ENCODE measurements around the gene ZFAND2A. TPM values are rescaled to one million over a fixed set of nuclear protein-coding genes. Genes with fewer than 3 reads are reported as not detected.

The ZFAND2A gene
- total and polyA plus RNA-seq, 5 donors from 2014 or later: 37.2 to 95.9 (median 58.6) TPM

DNA sequence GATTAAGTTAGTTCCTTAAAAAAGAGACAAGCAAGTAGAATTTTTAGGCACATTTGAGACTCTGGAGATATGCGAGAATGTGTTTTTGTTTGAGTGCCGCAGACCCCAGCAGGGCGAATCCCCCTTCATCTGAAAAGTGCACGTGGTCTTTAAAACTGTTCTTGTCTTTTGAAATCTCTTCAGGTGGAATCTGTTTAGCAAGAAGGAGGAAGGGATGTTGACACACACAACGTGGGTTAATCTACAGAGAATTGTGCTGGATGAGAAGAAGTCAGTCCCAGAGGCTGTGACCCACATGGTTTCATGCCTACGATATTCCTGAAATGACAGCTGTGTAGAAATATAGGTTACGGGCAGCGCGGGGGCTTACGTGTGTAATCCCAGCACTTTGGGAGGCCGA is 27.1 kb upstream of the ZFAND2A start:
- Mint-ChIP-seq H3K27ac (no peak overlapping the region), H3K9me3 (no peaks in the 10 kb centered on the region), H3K4me1 (peaks cover 0 to 18% (median 5%) of the 10 kb centered on the region in 4 donors), H3K36me3 (no peaks in the 10 kb centered on the region), H3K4me3 (no peak overlapping the region), H3K27me3 (peaks cover 29% of the 10 kb centered on the region)
- ATAC-seq (ENCODE audit: low read depth in 2 of 2) (no peak), DNase-seq (no peak)
- Histone ChIP-seq H3K27ac (ENCODE audit: insufficient read depth, low read length, poor library complexity, severe bottlenecking) (no peak overlapping the region), H3K4me3 (ENCODE audit: low read depth, low read length) (no peak overlapping the region), H3K9me3 (ENCODE audit: control insufficient read depth in 2 of 2, low read length in 2 of 2) (no peaks in the 10 kb centered on the region), H3K27me3 (ENCODE audit: control insufficient read depth, insufficient read depth, low read length) (no peaks in the 10 kb centered on the region), H3K36me3 (ENCODE audit: control insufficient read depth, insufficient read depth, low read length) (no peaks in the 10 kb centered on the region), H3K4me1 (ENCODE audit: control insufficient read depth, insufficient read depth, low read length, poor library complexity, severe bottlenecking) (peaks cover 6% of the 10 kb centered on the region)

GRCh38 chr7:1181640-1182039 is 21.6 kb upstream of the ZFAND2A start:
- no peak for ATAC-seq (ENCODE audit: low read depth in 2 of 2)
- H3K27me3 Mint-ChIP-seq: peaks cover 41% of the 10 kb centered on the region
- Histone ChIP-seq H3K36me3 (ENCODE audit: control insufficient read depth, insufficient read depth, low read length) (no peaks in the 10 kb centered on the region), H3K4me3 (ENCODE audit: low read depth, low read length) (no peak overlapping the region), H3K27ac (ENCODE audit: insufficient read depth, low read length, poor library complexity, severe bottlenecking) (no peak overlapping the region), H3K9me3 (ENCODE audit: control insufficient read depth in 2 of 2, low read length in 2 of 2) (no peaks in the 10 kb centered on the region), H3K27me3 (ENCODE audit: control insufficient read depth, insufficient read depth, low read length) (no peaks in the 10 kb centered on the region), H3K4me1 (ENCODE audit: control insufficient read depth, insufficient read depth, low read length, poor library complexity, severe bottlenecking) (no peaks in the 10 kb centered on the region)
- H3K9me3 Mint-ChIP-seq: peaks cover 0 to 2% (median 0%) of the 10 kb centered on the region in 7 donors
- H3K4me1 Mint-ChIP-seq: peaks cover 0 to 7% (median 4%) of the 10 kb centered on the region in 4 donors
- H3K4me3 Mint-ChIP-seq: no peak overlapping the region
- no peaks in the 10 kb centered on the region for H3K36me3 Mint-ChIP-seq
- DNase-seq: no peak
- H3K27ac Mint-ChIP-seq: no peak overlapping the region

GRCh38 chr7:1181031-1181430 is 21.0 kb upstream of the ZFAND2A start:
- H3K27me3 ChIP-seq (ENCODE audit: control insufficient read depth, insufficient read depth, low read length): no peaks in the 10 kb centered on the region
- no peak overlapping the region for H3K27ac ChIP-seq (ENCODE audit: insufficient read depth, low read length, poor library complexity, severe bottlenecking)
- H3K4me3 ChIP-seq (ENCODE audit: low read depth, low read length): no peak overlapping the region
- Mint-ChIP-seq H3K27me3 (peaks cover 37% of the 10 kb centered on the region), H3K36me3 (no peaks in the 10 kb centered on the region), H3K4me3 (no peak overlapping the region), H3K27ac (no peak overlapping the region), H3K9me3 (peaks cover 0 to 2% (median 0%) of the 10 kb centered on the region in 7 donors), H3K4me1 (peaks cover 0 to 13% (median 10%) of the 10 kb centered on the region in 4 donors)
- no peak for ATAC-seq (ENCODE audit: low read depth in 2 of 2)
- DNase-seq: no peak
- H3K4me1 ChIP-seq (ENCODE audit: control insufficient read depth, insufficient read depth, low read length, poor library complexity, severe bottlenecking): peaks cover 5% of the 10 kb centered on the region
- no peaks in the 10 kb centered on the region for H3K36me3 ChIP-seq (ENCODE audit: control insufficient read depth, insufficient read depth, low read length)
- no peaks in the 10 kb centered on the region for H3K9me3 ChIP-seq (ENCODE audit: control insufficient read depth in 2 of 2, low read length in 2 of 2)

GRCh38 chr7:1176891-1177373 is 16.9 kb upstream of the ZFAND2A start:
- Histone ChIP-seq H3K4me3 (ENCODE audit: low read depth, low read length) (no peak overlapping the region), H3K4me1 (ENCODE audit: control insufficient read depth, insufficient read depth, low read length, poor library complexity, severe bottlenecking) (peaks cover 6% of the 10 kb centered on the region), H3K9me3 (ENCODE audit: control insufficient read depth in 2 of 2, low read length in 2 of 2) (no peaks in the 10 kb centered on the region), H3K27ac (ENCODE audit: insufficient read depth, low read length, poor library complexity, severe bottlenecking) (no peak overlapping the region), H3K36me3 (ENCODE audit: control insufficient read depth, insufficient read depth, low read length) (no peaks in the 10 kb centered on the region), H3K27me3 (ENCODE audit: control insufficient read depth, insufficient read depth, low read length) (no peaks in the 10 kb centered on the region)
- Mint-ChIP-seq H3K27ac (peak overlapping the region; percentile 17 to 82 (median 59)), H3K27me3 (peaks cover 25% of the 10 kb centered on the region), H3K36me3 (no peaks in the 10 kb centered on the region), H3K4me3 (peak overlapping the region in 3 of 4 donors; percentile 50 to 81 (median 74)), H3K4me1 (peaks cover 0 to 15% (median 9%) of the 10 kb centered on the region in 4 donors), H3K9me3 (peaks cover 0 to under 1% (median 0%) of the 10 kb centered on the region in 7 donors)
- DNase-seq (peak; percentile 53 to 77 (median 64)), ATAC-seq (ENCODE audit: low read depth in 2 of 2) (peak; percentile 49 to 53)

DNA sequence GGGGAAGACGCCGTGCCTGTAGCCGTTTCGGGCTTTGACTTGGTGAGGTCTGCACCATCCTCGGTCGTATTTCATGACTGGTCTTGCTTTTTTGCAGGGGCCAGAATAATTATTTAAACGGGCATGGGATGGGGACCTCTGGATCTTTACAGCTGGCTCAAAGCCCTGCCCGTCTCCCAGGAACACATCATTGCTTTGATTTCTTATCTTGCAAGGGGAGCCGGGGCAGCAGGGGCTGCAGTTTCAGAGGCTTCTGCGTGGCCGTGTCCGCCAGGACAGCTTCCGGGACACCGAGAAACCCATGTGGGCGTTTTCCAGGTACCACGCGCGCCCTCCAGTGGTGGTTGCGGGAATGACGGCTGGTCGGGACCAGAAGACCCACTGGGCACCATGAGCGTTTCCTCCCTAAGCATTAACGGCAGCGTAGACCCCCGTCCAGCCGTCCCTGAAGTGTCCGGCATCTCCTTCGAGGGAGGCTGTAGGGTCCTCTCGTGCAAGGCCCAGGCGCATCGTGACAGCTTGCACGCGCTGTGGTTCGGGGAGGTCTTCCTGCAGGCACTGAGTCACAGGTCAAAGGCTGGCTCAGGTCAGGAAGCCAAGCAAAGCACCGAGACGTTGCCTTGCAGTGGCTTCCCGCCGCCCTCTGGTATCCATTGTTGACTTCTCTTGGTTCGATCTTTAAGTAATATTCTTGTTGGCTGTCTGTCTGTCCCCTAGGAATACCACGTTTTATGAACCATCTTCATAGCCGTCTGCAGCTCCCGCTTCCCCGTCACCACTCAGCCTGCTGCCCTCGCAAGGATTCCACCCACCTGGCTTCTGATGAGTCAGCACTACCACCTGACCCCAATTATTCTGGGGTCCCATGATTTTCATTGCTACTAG is 16.2 kb upstream of the ZFAND2A start:
- H3K27me3 ChIP-seq (ENCODE audit: control insufficient read depth, insufficient read depth, low read length): no peaks in the 10 kb centered on the region
- H3K36me3 ChIP-seq (ENCODE audit: control insufficient read depth, insufficient read depth, low read length): no peaks in the 10 kb centered on the region
- Mint-ChIP-seq H3K27me3 (peaks cover 23% of the 10 kb centered on the region), H3K27ac (peak overlapping the region in 2 of 3 donors; percentile 17 to 82), H3K36me3 (no peaks in the 10 kb centered on the region), H3K4me1 (peaks cover 0 to 15% (median 10%) of the 10 kb centered on the region in 4 donors), H3K9me3 (no peaks in the 10 kb centered on the region), H3K4me3 (peak overlapping the region; percentile 49 to 81 (median 67))
- no peak overlapping the region for H3K27ac ChIP-seq (ENCODE audit: insufficient read depth, low read length, poor library complexity, severe bottlenecking)
- H3K4me1 ChIP-seq (ENCODE audit: control insufficient read depth, insufficient read depth, low read length, poor library complexity, severe bottlenecking): peaks cover 6% of the 10 kb centered on the region
- H3K9me3 ChIP-seq (ENCODE audit: control insufficient read depth in 2 of 2, low read length in 2 of 2): no peaks in the 10 kb centered on the region
- ATAC-seq (ENCODE audit: low read depth in 2 of 2) (peak; percentile 52 to 59), DNase-seq (peak; percentile 67 to 76 (median 71))
- H3K4me3 ChIP-seq (ENCODE audit: low read depth, low read length): no peak overlapping the region

DNA sequence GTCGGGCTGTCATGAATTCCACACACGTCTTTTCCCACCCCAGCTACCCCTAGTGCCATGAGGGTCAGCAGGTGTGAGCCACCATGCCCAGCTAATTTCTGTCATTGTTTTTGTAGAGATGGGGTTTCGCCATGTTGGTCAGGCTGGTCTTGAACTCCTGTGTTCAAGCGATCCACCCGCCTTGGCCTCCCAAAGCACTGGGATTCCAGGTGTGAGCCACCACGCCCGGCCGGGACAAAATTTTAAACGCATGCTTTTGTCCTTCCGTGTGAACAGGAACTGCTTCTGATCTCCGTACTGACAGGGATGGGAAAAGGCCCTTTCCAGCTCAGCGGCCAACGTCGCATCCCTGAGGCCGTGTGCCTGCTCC is 15.6 kb upstream of the ZFAND2A start:
- DNase-seq (no peak), ATAC-seq (ENCODE audit: low read depth in 2 of 2) (no peak)
- peaks cover 6% of the 10 kb centered on the region for H3K4me1 ChIP-seq (ENCODE audit: control insufficient read depth, insufficient read depth, low read length, poor library complexity, severe bottlenecking)
- Mint-ChIP-seq H3K4me1 (peaks cover 0 to 15% (median 10%) of the 10 kb centered on the region in 4 donors), H3K9me3 (no peaks in the 10 kb centered on the region), H3K27ac (no peak overlapping the region), H3K4me3 (no peak overlapping the region), H3K27me3 (peaks cover 19% of the 10 kb centered on the region), H3K36me3 (no peaks in the 10 kb centered on the region)
- H3K9me3 ChIP-seq (ENCODE audit: control insufficient read depth in 2 of 2, low read length in 2 of 2): no peaks in the 10 kb centered on the region
- H3K36me3 ChIP-seq (ENCODE audit: control insufficient read depth, insufficient read depth, low read length): no peaks in the 10 kb centered on the region
- H3K4me3 ChIP-seq (ENCODE audit: low read depth, low read length): no peak overlapping the region
- no peaks in the 10 kb centered on the region for H3K27me3 ChIP-seq (ENCODE audit: control insufficient read depth, insufficient read depth, low read length)
- H3K27ac ChIP-seq (ENCODE audit: insufficient read depth, low read length, poor library complexity, severe bottlenecking): no peak overlapping the region

DNA sequence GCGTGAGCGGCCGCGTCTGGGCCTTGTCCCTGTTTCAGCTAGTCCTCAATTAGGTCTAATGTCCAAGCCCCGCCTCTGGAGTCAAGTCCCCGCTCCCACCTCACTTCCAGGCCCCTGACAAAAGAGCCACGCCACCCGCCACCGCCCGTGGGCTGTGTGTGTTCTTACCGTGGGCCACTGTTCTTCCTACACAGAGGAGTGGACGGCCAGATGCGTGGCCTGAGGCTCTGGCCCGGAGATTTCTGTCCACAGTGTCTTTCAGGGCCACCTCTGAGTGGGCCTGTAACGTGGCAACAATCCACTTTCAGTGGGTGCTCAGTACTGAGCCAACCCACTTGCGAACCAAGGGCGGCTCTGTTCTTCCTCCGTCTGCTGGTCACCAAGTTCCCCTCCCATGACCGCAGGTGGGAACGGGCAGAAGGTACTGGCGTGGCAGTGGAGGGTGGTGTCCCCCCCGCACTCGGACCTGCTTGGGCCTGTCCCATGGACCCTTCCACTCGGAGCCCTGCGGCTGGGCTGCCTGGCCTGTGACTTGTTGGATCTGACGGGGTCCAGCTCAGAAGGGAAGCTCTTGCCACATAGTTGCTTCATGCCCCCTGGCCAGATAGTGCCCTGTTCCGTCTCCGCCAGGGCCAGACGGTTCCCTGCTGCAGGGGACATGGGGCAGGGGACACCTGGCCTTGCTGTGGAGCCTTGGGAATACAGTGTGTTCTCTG is 15.0 kb upstream of the ZFAND2A start:
- H3K4me1 Mint-ChIP-seq: peaks cover 0 to 18% (median 11%) of the 10 kb centered on the region in 4 donors
- H3K4me3 ChIP-seq (ENCODE audit: low read depth, low read length): no peak overlapping the region
- ATAC-seq (ENCODE audit: low read depth in 2 of 2): no peak
- no peaks in the 10 kb centered on the region for H3K9me3 ChIP-seq (ENCODE audit: control insufficient read depth in 2 of 2, low read length in 2 of 2)
- no peaks in the 10 kb centered on the region for H3K27me3 ChIP-seq (ENCODE audit: control insufficient read depth, insufficient read depth, low read length)
- H3K4me1 ChIP-seq (ENCODE audit: control insufficient read depth, insufficient read depth, low read length, poor library complexity, severe bottlenecking): peaks cover 8% of the 10 kb centered on the region
- no peak overlapping the region for H3K27ac ChIP-seq (ENCODE audit: insufficient read depth, low read length, poor library complexity, severe bottlenecking)
- peaks cover 15% of the 10 kb centered on the region for H3K27me3 Mint-ChIP-seq
- no peak overlapping the region for H3K4me3 Mint-ChIP-seq
- H3K36me3 Mint-ChIP-seq: no peaks in the 10 kb centered on the region
- no peak overlapping the region for H3K27ac Mint-ChIP-seq
- DNase-seq: no peak
- no peaks in the 10 kb centered on the region for H3K9me3 Mint-ChIP-seq
- H3K36me3 ChIP-seq (ENCODE audit: control insufficient read depth, insufficient read depth, low read length): no peaks in the 10 kb centered on the region
